Dedifferentiated amniotic fluid mesenchymal stem cell (primary cell): ENCODE data around the gene BATF.

ENCODE experiments used
- DNase-seq: peaks from one replicate; pipeline ENCODE4 v3.0.0-alpha.2; 2016; ENCODE audit errors: extremely low spot score

The BATF gene

GRCh38 chr14:75499084-75499875, 23.0 kb upstream of the BATF start:
- DNase-seq: no peak

- DNase-seq: no peak
Measured at GRCh38 chr14:75501080-75501479, 21.2 kb upstream of the BATF start.

- no peak for DNase-seq
Measured at GRCh38 chr14:75504411-75504810, 17.9 kb upstream of the BATF start.

GRCh38 chr14:75506930-75507329, 15.3 kb upstream of the BATF start:
- DNase-seq: no peak

- no peak for DNase-seq
Measured at GRCh38 chr14:75510547-75510946, 11.7 kb upstream of the BATF start.

GRCh38 chr14:75511201-75511600, 11.1 kb upstream of the BATF start:
- no peak for DNase-seq

- DNase-seq: no peak
Measured at GRCh38 chr14:75513911-75514672, 8.2 kb upstream of the BATF start.

- no peak for DNase-seq
Measured at GRCh38 chr14:75514673-75515628, 7.3 kb upstream of the BATF start.

- no peak for DNase-seq
Measured at GRCh38 chr14:75515629-75515996, 6.7 kb upstream of the BATF start.

GRCh38 chr14:75518625-75519024, 3.6 kb upstream of the BATF start:
- no peak for DNase-seq

GRCh38 chr14:75519394-75519793, 2.9 kb upstream of the BATF start:
- DNase-seq: no peak

GRCh38 chr14:75519826-75520728, 2.2 kb upstream of the BATF start:
- no peak for DNase-seq

- DNase-seq: no peak
Measured at GRCh38 chr14:75520852-75521251, 1.4 kb upstream of the BATF start.

- no peak for DNase-seq
Measured at GRCh38 chr14:75521415-75522199, 662 bp upstream of the BATF start.

GRCh38 chr14:75522983-75523318, 682 bp downstream of the BATF start:
- no peak for DNase-seq

- no peak for DNase-seq
Measured at GRCh38 chr14:75523771-75524171, 1.5 kb downstream of the BATF start.

GRCh38 chr14:75525969-75526368, 3.7 kb downstream of the BATF start:
- no peak for DNase-seq

GRCh38 chr14:75527449-75528163, 5.3 kb downstream of the BATF start:
- DNase-seq: no peak

GRCh38 chr14:75531256-75531655, 9.0 kb downstream of the BATF start:
- DNase-seq: no peak
